Stimulated activated CD8-positive, alpha-beta memory T cell treated with anti-CD3 and anti-CD28 coated beads, Interleukin-7, amount 100 ng/mL, for 4 hours (primary cell): ENCODE data around the gene CERKL.

Source experiments
- DNase-seq, 2 donors: peaks; one replicate each; pipeline ENCODE4 v3.0.0-alpha.2; 2020; ENCODE audit warnings: low read depth in 2 of 2

CERKL gene

DNA sequence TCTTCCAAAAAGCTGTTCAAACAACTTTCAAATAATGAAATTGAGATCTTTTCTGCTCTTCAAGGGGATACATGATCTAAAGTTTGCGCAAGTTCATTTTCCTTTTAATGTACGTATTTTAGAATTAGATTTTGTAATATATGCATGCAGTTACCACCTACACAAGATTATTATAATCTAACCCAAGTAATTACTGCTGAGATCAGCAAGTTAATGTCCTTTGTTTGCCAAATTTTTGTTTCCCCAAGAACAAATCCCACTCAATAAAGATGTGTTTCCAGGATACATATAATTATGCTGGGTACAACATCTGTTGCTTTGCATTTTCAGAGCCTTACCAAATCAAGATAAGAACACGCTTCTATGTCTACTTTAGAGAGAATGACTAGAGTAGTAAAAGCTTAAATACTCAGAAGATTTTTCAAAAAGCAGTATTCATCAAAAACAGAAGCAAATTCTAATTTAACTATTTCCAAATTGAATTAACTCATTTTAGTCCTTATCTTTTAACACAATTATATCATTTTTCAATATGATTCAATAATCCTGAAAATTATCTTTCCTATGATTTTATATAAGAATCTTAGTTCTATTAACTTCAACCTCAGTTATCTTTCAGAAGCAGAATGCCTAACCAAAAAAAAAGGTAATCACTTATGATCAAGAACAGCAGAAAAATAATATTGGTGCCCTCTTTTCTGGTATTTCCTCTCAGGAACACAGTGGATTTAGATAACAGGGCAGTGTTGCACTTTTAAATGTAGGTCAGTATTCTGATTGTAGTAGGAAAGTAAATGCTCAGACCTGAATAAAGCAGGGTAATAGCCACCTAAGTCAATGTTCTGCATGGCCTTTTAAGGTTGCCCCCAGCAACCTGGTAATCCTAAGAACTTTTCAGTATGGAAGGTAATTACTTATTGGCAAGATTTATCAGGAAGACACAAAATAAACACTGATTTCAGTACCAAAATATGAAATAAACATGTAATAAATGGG is 28.0 kb downstream of the CERKL start:
- DNase-seq: no peak

DNA sequence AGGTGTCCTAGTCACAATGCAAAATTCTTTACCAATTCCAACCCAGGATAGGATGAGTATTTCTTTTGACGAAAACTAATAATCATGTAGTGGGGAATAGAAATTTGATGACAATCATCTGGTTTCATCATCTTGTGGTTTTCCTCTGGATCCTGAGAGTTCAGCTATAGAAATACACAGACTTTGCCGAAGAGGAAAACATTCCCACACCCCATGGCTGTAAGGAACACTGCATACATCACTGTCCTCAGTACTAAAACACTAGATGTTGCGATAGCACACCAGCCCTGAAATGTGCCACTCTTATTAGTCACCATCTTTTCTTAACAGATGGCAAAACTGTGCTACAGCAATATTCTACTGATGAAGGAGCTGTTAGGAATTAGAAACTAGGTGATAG is 29.4 kb downstream of the CERKL start:
- DNase-seq: no peak

- DNase-seq: no peak
Observed at GRCh38 chr2:181626671-181627070, 30.2 kb downstream of the CERKL start.

DNA sequence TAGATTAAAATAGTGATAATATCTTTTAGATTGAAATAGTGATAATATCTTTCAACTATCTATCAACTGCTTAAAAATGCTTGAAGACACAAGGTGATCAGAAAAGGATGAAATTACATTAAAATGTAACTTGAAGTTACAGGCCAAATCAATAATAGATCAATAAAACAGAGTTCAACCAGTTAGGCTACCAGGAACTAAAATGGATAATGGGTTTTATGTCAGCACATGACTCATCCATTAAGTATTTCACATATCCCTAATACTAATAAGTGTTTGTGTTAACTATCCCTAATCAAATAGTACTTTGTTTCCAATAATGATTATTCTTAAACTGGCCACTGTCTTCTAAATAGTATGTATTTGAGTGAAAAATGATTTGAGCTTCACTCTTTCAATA is 33.7 kb downstream of the CERKL start:
- DNase-seq: no peak

DNA sequence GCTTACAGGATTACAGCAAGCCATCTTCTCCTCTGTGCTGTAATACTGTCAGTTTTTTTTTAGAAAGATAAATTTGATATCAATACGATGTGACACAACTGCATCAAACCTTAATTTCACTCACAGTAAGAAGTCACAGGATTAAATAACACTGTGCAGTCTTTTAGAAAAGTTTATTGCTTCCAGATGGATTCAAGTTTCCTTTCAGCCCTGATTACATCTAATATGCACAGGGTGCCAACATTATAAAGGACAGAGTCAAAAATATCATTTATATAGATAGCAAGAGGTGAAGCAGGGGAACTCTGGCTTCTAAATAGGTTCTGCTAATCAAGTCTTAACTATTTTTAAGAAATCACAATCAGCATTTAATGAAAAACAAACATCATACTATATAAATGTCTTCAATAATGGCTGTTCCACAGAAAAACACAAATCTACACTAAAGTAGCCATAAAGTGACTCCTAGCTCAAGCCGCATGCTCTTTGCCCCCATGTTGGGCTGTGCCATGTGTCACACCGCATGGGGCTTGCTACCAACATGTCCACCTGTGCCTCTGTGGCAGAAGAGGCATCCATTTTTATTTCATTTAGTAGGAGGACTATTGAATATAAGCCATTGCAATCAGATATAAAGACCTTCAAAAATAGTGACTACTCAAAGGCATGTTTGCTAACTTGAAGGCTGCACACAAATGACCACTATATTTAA is 35.0 kb downstream of the CERKL start:
- DNase-seq: no peak

- DNase-seq: no peak
Observed at GRCh38 chr2:181619516-181619915, 37.4 kb downstream of the CERKL start.

DNA sequence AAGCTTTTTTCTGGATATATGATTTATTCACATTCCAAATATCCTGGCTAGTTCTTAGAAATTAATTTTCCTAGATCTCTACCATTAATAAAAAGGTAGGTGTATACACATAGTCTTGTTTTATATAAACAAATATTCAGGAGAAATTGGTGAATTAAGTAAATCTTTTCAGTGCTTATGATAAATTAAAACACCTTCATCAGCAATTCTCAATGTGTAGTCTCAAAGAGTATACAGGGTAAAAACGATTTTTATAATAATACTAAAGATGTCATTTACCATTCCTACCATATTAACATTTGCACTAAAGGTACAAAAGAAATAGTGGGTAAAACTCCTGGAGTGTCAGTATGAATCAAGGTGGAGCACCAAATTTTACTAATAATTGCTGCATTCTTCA is 40.2 kb downstream of the CERKL start:
- no peak for DNase-seq

- DNase-seq: no peak
Observed at GRCh38 chr2:181614874-181615638, 41.8 kb downstream of the CERKL start.

DNA sequence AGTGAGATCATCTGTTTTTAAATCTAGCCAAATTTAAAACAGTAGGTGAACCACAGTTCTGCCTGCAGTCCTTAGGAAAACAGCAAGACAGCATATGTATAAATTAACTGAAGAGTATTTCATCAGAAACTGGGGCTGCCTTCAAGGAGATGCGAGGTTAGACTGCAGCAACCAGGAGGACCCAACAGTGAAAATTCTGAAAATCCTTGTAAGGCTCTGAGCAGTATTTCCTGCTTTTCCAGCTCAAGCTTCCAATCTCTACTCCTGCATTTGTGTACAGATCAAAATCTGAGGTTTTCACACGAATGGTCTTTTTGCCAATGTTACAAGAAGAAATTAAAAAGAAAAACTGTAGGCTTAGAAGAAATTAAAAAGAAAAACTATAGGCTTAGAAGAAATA is 43.7 kb downstream of the CERKL start:
- no peak for DNase-seq

GRCh38 chr2:181607629-181608590 is 49.0 kb downstream of the CERKL start:
- DNase-seq: no peak

DNA sequence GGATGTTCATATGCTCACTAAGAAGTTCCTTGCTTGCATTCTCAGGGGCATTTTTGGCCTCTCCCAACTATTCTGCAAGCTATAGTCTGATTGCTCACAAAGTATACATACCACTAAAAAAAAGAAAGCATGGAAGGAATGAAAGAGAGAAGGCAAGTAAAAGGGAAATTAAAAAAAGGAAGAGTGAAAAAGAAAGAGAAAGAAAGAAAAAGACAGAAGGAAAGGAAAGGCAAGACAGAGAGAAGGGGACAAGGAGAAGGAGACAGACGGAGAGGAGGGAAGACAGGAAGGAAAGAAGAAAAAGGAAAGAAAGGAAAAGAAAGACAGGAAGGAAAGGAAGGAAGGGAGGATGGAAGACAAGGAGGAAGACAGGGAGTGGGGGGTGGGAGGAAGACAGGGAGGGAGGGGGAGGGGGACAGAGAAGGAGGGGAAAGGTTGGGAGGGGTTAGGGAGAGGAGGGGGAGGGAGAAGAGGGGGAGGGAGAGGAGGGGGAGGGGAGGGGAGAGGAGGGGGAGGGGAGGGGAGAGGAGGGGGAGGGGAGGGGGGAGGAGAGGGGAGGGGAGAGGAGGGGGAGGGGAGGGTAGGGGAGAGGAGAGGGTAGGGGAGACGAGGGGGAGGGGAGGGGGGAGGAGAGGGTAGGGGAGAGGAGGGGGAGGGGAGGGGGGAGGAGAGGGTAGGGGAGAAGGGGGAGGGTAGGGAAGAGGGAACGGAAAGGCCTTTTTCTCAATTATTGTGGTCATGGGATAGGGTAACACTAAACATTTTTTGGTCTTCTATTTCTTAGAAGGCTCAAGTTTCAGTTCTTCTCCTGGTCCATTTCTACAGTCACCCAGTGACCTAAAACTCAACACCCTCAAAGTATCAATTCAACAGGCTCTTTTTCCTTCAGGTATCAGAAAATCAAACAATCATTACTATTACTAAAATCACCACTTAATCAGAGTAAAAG is 50.7 kb downstream of the CERKL start:
- DNase-seq: no peak

DNA sequence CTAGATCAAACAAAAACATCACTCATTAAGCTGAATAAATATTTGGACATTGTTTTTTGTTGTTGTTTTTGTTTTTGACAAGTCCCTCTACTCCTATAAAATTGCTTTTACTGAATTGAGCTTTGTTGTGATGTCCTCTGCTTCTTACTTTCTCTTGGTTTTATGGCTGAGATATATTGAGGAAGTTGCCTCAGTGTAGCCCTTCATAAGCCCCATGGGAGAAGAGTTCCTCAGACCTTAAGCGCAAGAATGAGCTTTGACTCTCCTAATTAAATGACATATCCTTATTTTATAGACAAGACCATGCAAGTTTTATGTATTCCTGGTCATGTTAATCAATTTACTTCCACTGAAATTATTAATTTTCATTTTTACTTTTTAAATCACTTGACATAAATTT is 54.9 kb downstream of the CERKL start:
- DNase-seq: no peak

- DNase-seq: no peak
Observed at GRCh38 chr2:181596556-181596955, 60.3 kb downstream of the CERKL start.

- DNase-seq: no peak
Observed at GRCh38 chr2:181594322-181594721, 62.6 kb downstream of the CERKL start.

- DNase-seq: no peak
Observed at GRCh38 chr2:181589779-181590178, 67.1 kb downstream of the CERKL start.

GRCh38 chr2:181588546-181588945 is 68.4 kb downstream of the CERKL start:
- DNase-seq: no peak

DNA sequence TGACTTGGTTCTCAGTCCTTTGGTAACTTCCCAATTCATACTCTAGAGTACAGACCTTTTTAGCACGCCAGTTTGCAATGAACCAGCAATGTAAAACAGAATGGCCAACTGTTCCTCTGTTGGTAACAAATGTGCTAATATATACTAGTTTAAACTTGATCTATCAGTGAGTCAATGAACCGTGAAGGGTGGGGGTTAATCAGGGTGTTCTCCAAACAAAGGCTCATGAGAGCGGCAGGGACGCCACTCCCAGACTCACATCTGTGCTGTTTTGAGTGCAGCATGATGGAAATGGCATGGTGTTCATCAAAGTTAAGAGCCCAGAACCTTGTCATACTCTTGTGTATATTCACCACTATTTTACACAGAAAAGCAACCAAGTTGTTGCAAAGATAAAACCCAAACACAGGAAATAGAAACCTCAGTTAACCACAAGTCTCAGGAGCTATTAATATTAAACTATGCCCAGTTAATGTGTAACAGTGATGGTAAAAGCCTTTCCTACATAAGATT is 70.3 kb downstream of the CERKL start:
- no peak for DNase-seq

- no peak for DNase-seq
Observed at GRCh38 chr2:181585732-181586131, 71.2 kb downstream of the CERKL start.

DNA sequence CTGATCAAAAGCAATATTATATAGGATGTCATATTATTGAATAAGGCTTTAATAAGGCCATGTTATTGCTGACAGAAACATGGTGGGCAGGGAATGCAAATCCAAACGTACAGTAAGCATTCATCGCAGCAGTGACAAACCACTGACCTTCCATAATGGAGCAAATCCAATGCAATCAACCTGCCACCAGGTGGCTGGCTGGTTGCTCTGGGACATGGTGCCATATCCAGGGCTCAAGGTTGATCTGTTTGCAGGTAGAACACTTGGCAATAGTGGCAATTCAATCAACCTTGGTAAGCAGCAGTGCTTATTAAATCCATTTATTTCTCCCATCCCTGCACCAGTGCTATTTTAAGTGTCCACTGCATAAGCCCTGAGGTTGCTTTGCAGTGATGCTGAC is 75.4 kb downstream of the CERKL start:
- no peak for DNase-seq

GRCh38 chr2:181578829-181579228 is 78.1 kb downstream of the CERKL start:
- no peak for DNase-seq
